GM19324 (cell line): Measurements from ENCODE around the gene CHCHD4.
"Not testable (repeated sequence)": the region's sequence is repeated elsewhere in the genome, so short reads cannot be mapped to it uniquely, and the experiment has no call there.

Source experiments
- ATAC-seq: cut with Tn5 transposase; IDR thresholded peaks from one replicate; pipeline ENCODE4 v1.9.1; 2021; ENCODE audit warnings: mild to moderate bottlenecking, moderate library complexity; ENCODE audit not compliant: unreplicated experiment, low FRiP score

CHCHD4 gene

DNA sequence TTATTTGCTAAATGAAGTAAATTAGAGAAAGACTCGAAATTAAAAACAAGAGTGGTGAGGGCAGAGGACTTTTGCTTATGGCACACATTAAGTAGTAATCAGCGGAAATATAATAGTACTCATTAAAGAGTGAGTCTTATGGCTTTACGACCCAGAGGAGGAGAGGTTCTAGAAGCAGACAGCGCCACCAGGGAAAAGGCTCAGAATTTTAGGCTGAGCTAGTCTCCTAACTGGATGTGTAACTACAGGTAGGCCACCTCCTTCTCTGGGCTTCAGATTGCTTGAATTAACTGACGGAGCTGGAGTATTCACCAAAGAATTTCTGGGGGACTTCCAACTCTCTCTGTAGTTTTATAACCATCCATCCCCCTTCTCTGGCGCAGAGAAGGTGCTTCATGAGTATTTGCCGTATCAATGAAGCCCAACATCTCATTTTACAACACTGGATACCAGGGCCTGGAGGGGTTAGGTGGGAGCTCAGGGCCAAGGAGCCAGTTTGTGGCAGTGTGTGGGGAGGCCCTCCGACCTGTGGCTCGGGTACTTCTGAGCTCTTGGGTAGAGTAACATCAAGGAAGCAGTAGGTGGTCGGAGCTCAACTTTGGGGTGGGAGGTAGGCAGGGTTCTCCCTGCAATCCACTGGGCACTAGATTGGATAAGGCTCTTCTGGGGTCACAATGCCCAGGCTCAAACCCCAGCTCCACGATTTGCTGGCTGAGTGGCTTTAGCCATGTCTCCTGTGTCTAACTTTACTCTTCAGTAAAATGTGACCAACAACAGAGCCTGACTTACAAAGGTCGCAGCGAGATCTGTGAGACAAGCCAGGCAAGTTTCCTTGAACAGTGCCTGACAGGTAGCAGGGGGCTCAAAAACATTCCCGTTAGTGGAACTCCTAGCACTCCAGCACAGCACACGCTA, 1.1 kb downstream of the CHCHD4 start:
- ATAC-seq, result no peak

DNA sequence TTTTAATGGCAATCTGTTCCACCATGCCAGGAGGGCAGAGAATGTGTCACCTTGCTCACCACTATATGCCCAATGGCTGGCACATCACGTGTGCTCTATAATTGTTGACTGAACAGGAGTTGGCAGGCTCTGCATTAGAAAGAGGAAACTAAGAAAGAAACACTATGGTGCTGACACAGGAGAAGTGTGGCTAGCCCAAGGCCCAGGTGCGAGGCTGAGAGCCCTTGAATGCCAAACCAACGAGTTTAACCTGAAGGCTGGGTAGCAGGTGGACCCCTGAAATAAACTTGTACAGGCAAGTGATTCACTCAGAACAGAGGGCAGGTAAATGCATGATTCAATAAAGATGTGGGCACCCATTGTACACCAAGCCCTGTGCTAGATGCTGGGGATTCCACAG, 2.4 kb downstream of the CHCHD4 start:
- ATAC-seq, result no peak

DNA sequence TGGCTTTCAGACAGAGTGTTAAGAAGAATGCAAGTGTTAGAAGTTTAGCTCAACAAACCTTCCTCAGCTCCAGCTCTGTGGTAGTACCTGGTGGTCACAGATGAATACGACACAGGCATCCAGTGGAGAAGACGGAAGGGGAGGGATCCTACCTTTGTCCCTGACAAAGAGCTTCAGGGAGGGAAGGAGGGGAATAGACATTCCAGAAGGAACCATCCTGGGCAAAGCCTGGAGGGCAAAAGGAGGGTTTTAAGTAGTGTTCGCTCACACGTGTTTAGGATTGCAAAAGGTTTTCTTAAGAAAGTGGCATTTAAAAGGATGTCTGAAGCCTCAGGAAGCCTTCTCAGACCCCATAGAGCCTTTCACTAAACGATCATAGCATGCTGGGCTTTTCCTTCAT, 2.8 kb downstream of the CHCHD4 start:
- no peak for ATAC-seq

DNA sequence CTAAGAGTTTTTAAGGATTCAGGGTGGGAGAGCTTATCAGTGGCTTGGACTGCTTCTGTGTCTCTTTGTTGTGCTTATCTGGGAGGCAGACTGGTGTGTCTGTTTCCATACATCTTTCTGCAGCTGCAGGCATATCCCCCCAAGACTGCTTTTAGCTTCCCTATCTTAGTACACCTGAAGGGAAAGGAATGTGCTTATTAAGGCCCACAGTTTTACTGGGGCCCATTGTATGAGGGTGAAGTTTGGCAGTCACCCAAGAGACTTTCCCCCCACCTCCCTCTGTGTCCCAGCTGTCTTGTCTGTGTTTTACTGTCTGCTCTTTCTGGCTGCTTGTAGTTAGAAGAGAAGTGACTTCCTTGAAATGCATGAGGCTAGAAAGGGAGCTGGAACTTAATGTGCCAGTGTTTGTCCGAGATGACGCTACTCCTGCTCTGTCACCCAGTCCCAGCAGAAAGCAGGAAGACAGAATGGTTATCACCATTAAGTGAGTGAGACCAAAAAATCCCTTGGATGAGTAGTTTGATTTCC, 3.7 kb downstream of the CHCHD4 start:
- ATAC-seq, result not testable (repeated sequence)

DNA sequence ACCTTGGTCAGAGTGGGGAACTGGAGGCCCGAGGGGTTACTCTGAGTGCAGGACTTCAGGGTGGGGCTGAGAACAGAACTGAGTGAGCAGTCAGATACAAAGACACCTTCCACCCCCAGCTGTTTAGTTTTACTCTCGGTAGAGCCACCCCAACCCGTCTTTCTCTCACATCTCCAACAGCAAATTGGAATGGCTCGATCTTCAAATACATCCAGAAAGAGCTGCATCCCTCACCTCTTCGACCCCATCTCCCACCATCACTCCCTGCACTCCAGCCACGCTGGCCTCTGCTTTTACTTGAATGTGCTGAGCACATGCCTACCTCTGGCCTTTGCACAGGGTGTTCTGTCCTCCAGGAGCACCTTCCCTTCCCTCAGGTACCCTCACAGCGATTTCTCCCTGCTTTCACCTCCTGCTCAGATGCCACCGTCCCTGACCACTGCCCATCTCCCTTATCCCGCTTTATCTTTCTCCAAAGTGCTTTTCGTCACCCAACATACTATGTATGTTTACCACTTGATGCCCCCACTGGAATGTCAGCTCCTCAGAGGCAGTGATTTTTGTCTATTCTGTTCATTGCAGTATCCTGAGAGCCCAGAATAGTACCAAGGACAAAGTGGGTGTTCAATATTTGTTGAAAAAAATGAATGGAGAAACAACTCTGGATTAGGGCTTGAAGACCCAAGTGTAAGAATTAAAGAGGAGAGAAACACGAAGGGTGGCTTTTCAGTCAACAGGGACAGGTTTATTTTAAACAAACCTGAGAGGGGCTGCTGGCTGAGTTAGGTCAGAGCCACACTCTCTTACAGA, 4.4 kb downstream of the CHCHD4 start:
- ATAC-seq, result no peak

DNA sequence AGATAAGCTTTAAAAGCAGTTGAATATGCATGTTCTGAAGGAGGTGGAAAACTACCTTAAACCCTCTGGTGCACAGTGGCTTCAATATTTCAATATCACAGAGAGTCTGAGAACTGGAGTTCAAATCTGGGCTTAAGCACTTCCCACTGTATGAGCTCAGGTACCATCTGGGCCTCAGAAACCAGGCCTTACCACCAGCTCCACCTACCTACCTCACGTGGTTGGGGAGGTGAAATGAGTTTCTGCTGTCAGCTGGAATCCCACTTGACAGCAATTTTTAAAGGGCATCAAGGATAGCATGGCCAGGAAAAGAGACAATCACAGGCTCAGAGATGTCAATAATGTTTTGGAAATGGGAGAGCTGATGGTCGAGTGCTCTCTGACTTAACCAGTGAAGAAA, 5.0 kb downstream of the CHCHD4 start:
- no peak for ATAC-seq

DNA sequence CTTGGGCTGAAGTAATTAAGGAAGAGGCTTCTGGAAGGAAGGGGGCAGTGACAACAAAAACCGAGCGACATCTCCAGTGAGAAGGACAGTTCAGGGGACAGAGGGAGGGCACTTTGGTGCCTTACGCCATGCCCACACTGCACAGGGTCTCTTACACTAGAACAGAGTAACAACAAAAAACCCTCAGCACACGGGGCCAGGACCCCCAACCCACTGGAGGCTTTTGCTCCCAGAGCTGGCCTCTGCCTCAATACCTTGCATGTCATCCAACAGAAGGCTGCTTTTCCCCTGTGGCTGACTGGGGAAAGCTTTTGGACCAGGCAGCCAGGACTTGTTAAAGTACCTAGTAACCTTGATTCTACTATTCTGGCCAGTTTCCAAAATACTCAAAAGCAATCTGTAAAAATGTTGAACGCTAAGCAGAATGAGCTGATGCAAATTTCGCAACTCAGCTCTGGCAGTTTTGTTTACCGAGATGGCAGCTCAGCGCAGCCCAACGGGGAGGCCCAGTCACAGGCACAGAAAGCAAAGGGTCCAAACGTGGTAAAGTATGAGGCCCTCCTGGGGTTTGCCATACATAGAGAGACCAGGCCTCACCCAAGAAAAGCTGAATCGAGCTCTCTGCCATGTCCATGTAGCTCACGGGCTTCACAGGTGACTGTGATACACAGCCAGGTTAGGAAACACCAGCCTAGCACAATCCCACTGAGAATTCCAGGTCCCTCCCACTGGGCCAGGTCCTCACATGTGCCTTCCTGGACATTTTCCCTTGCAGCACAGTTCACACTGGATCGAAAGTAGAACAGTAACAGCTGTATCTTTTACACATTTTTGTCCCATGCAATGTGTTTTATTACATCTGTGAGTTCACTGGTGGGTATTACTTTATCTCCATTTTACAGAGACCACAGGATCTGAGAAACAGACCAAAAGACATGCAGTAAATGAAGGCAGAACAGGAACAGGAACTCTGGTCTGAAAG, 6.0 kb downstream of the CHCHD4 start:
- ATAC-seq, result no peak

DNA sequence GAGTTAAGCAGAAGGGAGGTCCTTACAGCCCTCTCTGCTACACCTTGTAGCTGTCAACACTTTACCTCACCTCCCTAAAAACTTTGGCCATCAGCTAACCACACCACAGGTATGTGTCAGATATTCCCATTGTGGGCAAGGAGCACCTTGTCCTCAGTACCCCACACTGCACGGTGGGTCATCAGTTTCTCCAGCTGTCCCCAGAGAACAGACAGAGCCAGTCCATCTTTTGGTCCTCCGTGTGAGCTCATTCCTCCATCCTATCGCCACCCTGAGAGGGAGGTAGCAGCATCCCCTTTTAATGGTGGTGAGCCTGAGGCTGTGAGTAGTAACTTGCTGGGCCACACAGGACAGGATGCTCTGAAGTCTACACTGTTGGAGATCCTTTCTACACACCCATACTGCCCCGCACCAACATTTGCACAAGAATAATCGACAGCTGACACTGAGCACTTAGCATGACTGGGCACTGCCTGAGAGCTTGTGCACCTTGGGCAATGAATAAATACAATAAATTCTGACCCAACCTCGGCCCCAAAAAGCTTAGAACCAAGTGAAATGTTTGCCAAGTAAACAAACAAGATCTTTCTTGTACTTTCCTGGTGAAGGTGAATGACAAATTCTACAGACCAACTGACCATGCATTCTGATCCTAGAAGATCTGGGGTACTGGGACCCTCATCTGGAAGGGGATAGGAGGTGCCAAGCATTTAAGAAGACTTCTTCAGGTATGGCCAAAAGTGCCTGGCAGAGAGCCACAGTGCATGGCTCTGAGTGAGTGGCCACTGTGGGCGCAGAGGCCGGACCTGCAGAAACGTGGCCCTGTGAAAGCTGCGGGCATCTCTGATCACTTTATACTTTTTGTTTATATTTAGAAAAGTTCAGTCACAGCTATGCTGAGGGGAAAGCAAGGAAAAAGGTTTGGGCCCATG, 6.9 kb downstream of the CHCHD4 start:
- no peak for ATAC-seq

DNA sequence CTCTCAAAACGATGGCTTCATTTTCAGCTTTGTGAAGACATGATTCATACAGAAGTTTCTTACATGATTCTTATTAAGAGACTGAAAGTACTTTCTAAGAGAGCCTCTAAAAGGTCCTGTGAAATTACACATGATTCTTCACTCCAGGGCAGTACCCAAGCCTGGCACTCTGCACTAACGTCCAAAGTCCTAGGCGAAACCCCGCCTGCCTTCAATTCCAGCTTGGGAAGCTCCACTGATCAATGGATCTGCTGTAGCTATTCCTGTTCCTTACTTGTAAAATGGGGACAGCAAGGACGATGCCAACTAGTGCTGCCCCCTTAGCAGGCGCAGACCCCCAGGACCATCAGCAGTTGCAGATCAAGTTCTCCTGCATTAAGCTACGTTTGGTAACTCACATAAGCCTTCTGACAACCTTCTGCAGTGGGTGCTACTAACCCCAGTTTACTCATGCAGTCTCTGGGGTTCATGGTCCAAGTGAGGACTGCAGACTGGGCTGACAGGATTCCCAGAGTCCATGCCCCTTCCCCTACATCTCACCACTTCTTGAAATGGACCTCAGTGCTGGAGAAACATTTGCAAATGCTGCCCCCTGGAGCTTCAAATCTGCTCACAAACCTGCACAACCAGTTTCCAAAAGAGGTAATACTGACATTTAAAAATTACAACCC, 10.6 kb downstream of the CHCHD4 start:
- ATAC-seq, result no peak

DNA sequence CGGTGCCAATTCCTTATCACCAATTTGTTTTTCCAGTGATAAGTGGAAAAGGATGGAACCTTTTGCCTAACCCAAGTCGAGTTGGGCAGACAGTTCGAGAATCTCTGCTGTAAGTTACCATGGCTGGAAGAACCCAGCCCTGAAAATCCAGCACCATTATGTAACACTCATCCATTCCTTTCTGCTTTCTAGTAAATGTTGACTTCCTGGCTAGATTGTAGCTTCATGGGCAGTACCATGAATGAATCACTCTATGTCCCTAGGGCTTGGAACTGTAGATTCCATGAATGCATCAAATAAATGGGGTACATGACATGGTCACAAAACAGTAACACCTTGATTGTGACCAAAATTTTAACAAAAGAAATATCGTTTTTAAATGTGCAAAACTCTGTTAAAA, 14.0 kb downstream of the CHCHD4 start:
- ATAC-seq, result no peak

DNA sequence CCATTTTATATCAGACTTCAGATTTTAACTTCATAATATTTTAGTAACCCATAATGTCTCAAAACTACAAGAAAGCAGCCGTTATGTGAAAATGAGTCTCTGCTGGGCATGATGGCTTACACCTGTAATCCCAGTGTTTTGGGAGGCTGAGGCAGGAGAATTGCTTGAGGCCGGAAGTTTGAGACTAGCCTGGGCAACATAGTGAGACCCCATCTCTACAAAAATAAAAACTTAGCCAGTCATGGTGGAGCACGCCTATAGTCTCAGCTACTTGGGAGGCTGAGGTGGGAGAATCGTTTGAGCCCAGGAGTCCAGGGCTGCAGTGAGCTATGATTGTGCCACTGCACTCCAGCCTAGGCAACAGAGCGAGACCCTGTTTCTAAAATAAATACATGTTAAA, 14.8 kb downstream of the CHCHD4 start:
- not testable (repeated sequence) for ATAC-seq

DNA sequence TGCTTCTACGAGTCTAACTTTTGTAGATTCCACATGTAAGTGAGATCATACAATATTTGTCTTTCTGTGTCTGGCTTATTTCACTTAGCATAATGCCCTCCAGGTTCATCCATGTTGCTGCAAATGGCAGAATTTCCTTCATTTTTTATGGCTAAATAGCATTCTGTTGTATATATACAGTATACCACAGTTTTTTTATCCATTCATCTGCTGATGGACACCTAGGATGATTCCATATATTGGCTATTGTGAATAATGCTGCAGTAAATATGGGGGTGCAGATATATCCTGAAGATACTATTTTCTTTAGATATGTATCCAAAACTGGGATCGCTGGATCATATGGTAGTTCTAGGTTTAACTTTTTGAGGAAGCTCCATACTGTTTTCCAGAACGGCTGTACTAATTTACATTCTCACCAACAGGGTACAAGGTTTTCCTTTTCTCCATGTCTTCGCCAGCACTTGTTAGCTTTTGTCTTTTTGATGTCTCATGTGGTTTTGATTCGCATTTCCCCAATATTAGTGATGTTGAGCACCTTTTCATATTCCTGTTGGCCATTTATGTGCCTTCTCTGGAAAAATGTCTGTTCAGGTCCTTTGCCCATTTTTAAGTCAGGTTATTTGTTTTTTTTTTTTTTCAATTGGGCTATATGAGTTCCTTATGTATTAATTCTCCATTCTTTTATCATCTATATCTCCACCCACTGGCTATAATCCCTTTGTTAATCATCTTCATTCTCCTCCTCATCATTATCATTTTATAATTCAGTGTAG, 26.9 kb downstream of the CHCHD4 start:
- ATAC-seq, result no peak

DNA sequence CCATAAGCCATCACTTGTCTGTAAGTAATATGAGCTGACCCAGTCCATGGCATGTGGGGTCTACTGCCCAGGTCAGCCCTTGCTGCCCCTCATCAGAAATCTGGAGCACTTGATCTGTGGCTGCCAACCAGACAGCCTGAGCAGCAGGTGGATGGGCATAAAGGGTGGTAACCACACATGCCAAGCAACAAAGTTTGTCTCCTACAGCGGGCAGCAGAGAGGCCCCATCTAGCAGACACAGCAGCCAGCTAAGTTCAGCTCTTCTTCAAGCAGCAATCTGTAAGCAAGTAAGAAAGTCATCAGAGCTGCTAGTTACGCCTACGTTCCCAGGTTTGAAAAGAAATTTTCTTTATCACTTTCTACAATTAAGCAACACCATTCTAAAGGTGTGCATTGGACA, 27.9 kb downstream of the CHCHD4 start:
- ATAC-seq, result no peak

DNA sequence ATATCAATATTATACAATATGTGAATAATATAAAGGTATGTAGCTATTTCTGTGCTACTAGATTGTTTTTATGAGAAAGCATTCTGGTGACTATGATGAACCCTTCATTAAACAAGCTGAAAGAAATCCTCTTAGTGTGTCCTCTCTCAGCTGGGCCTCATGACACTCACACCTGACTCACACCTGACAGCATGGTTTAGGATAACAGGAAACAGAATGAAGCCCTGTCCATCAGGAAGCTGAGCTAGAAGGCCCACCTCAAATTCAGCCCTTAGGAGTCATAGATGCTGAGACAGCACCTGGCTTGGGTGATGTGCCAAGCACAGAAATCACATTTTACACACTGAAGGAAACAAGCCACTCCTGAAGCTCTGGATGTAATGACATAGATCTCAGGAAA, 30.8 kb downstream of the CHCHD4 start:
- ATAC-seq, result no peak

DNA sequence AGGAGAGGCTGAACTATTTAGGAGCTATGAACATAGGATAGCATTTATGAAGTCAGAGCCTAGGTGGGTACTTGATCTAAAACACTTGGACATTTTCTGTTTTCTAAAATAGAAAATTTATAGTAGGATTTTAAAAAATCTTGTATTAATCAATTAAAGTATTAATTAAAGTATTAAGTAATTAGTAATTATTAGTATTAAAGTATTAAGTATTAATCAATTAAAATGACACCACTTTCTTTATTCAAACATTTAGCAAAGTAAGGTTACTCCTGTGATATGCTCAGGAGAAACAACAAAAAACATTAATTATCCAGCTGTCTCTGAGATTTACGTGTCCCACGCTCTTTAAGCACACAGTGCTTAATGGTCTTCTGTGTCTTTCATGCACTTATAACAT, 32.2 kb downstream of the CHCHD4 start:
- ATAC-seq, result no peak

DNA sequence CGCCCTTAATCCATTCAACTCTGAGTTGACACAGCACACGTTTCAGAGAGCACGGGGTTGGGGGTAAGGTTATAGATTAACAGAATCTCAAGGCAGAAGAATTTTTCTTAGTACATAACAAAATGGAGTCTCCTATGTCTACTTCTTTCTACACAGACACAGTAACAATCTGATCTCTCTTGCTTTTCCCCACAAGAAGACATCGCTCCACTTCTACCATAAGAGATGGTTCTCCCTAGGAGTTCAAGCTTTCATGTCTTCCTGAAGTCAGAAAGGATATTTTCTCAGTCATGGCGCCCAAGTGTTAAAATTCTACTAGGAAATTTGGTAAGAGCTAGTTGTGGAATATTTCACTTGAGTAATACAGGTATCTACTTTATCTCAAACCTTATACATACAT, 32.7 kb downstream of the CHCHD4 start:
- not testable (repeated sequence) for ATAC-seq

DNA sequence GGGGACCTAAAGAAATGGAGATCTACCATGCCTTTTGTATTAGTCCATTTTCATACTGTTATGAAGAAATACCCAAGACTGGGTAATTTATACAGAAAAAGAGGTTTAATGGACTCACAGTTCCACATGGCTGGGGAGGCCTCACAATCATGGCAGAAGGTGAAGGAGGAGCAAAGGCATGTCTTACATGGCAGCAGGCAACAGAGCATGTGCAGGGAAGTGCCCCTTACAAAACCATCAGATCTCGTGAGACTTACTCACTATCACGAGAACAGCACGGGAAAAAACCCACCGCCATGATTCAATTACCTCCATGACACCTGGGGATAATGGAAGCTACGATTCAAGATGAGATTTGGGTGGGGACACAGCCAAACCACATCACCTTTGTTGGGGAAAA, 37.2 kb downstream of the CHCHD4 start:
- ATAC-seq, result not testable (repeated sequence)

DNA sequence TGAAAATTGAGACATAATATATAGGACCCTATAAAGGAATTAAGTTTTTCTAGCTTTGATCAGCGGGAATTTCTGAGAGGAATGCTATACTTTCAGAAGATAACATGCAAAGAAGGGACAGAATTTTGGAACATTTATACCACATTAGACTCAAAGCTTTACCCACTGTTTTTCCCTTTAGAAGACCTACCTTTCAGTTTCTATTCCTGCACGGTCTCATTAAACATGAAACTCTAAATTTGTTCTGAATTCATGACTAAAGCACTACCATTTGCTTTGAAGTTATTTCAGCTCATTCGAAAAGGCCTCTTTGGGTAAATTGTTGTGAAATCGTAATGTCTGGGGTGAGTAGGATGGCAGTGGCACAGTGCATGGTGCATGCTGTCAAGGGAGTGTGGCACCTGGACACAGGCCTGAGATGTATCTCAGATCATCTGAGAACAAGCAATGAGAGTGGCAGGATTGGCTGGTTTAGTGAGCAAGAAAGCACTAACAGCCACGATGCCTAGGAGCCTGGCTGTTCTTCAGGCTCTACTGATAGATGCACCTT, 42.5 kb downstream of the CHCHD4 start:
- ATAC-seq, result no peak
